Measurements from ENCODE around the gene GJB3.
"Not testable (repeated sequence)": the region's sequence is repeated elsewhere in the genome, so short reads cannot be mapped to it uniquely, and the experiment has no call there.

The GJB3 gene

DNA sequence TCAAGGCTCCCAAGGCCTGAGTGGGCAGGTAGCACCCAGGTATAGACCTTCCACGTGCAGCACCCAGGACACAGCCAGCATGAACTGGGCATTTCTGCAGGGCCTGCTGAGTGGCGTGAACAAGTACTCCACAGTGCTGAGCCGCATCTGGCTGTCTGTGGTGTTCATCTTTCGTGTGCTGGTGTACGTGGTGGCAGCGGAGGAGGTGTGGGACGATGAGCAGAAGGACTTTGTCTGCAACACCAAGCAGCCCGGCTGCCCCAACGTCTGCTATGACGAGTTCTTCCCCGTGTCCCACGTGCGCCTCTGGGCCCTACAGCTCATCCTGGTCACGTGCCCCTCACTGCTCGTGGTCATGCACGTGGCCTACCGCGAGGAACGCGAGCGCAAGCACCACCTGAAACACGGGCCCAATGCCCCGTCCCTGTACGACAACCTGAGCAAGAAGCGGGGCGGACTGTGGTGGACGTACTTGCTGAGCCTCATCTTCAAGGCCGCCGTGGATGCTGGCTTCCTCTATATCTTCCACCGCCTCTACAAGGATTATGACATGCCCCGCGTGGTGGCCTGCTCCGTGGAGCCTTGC lies 19.7 kb upstream of the GJB3 start:
- DNase-seq = no peak

DNA sequence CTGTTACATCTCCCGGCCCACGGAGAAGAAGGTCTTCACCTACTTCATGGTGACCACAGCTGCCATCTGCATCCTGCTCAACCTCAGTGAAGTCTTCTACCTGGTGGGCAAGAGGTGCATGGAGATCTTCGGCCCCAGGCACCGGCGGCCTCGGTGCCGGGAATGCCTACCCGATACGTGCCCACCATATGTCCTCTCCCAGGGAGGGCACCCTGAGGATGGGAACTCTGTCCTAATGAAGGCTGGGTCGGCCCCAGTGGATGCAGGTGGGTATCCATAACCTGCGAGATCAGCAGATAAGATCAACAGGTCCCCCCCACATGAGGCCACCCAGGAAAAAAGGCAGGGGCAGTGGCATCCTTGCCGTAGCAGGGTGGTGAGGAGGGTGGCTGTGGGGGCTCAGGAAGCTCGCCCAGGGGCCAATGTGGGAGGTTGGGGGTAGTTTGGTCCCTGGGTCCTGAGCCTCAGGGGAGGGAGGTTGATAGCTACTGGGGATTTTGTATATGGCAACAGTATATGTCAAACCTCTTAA lies 19.2 kb upstream of the GJB3 start:
- no peak for DNase-seq

DNA sequence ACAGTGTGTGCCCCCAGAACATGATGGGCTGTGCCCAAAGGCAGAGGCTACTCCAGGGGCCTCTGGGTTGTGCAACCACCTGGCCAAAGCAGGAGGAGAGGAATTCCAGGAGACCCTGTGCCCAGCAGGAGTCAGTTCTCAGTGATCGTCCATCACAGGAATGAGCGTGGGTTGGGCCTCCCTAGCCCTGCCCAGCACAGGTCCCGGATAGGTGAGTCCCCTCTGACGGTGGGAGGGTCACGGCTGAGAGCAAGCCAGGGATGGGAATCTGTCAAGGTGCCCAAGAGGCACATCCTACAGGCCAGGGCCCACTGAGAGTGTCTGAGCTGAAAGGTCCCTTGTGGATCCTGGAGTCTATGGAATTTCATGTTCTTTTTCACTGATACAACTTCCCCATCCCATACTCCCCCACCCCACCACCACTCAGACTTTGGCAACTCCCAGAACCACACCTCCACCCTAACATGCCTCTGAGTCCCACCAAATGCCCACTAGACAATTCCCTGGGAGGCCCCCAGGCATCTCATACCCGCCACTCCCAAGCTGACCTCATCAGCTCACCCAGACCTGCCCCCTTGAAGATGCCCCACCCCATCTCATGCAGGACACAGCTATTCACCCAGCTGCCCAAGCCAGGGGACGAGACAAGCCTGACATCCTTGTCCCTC lies 18.4 kb upstream of the GJB3 start:
- DNase-seq = no peak

GRCh38 chr1:34763142-34763781 lies 17.8 kb upstream of the GJB3 start:
- no peak for DNase-seq

- no peak for DNase-seq
Observed at GRCh38 chr1:34768856-34769255, 12.2 kb upstream of the GJB3 start.

- DNase-seq = no peak
Observed at GRCh38 chr1:34770891-34771504, 10.0 kb upstream of the GJB3 start.

GRCh38 chr1:34771573-34772371 lies 9.2 kb upstream of the GJB3 start:
- DNase-seq = no peak

DNA sequence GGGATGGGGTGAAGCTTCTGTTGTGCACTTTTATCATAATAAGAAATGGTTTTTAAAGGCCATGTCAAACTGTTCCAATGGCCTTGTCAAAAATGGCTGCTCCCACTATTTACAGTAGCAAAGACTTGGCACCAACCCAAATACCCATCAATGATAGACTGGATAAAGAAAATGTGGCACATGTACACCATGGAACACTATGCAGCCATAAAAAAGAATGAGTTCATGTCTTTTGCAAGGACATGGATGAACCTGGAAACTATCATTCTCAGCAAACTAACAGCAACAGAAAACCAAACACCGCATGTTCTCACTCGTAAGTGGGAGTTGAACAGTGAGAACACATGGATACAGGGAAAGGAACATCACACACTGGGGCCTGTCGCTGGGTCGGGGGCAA lies 7.9 kb upstream of the GJB3 start:
- not testable (repeated sequence) for DNase-seq

DNA sequence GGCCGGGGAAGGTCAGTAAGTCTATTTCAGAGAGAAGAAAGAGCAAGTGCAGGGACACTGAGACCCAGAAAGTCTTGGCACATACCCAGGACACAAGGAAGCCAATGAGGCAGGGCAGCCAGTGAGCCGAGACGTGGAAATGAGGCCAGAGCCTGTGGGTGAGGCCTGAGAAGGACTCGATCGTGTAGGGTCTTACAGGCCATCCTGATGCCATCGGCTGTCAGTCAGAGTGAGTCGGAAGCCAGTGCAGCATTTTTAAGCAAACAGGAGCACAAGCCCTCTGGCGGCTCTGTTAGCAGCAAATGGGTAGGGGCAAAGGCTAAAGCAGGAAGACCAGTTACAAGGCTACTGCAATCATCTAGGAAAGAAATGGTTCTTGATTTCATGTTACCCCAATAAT lies 6.1 kb upstream of the GJB3 start:
- DNase-seq = no peak

DNA sequence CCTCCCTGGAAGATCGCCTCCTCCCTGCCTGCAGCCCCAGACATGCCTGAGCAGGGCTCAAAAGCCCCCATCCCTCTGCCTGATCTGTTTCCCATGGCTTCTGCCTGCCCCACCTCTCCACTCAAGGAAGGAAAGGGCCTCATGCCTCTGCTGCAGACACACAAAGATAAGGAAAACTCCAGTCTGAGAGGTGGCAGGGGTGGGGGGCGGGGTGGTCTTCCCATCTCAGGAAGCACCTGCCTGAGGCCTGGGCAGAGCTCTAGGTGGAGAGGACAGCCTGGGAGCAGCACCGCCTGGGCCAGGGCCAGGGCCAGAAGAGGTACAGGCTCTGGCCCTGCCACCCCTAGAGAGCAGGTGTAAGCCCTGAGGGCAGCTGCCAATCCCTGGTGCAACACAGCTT lies 4.1 kb upstream of the GJB3 start:
- DNase-seq = no peak

- no peak for DNase-seq
Observed at GRCh38 chr1:34777519-34778321, 3.3 kb upstream of the GJB3 start.

- no peak for DNase-seq
Observed at GRCh38 chr1:34778381-34778780, 2.6 kb upstream of the GJB3 start.

GRCh38 chr1:34779005-34779404 lies 2.0 kb upstream of the GJB3 start:
- no peak for DNase-seq

DNA sequence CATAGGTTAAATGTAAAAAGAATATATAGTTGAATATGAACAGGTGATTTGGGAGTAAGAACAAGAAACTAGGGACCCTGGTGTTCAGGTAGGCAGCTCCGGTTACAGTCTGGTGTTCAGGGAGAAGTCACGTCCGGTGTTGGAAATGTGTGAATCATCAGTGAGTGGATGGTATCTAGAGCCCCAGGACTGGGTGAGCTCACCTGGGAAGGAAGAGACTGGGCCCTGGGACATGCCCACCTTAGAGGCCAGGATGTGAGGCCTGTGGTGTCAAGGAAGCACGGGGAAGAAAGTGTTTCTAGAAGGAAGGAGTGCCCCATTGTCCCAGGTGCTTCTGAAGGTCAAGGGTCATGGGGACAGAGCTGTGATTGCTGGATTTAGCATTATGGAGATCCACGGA lies 1.5 kb upstream of the GJB3 start:
- DNase-seq = no peak

DNA sequence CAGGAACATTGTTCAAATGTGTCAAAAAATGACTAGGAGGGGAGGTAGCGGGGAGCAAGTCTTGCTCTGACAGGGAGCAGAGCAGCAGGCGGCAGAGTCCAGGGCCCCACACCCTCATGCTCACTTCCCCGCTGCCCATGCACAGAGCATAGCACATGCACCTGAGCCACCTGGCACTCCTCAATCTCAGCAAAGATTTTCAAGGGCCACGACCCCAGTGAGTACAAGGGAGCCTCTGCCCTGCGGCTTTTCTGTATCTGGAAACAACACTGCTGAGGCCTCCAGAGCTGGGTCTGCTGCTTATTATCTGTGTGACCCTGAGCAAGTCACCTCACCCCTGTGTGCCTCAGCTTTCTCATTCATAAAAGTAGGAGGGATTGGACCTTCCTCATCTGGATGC lies 1.1 kb upstream of the GJB3 start:
- no peak for DNase-seq

GRCh38 chr1:34780528-34780927 lies 486 bp upstream of the GJB3 start:
- no peak for DNase-seq

GRCh38 chr1:34781844-34782391 lies 904 bp downstream of the GJB3 start:
- no peak for DNase-seq

DNA sequence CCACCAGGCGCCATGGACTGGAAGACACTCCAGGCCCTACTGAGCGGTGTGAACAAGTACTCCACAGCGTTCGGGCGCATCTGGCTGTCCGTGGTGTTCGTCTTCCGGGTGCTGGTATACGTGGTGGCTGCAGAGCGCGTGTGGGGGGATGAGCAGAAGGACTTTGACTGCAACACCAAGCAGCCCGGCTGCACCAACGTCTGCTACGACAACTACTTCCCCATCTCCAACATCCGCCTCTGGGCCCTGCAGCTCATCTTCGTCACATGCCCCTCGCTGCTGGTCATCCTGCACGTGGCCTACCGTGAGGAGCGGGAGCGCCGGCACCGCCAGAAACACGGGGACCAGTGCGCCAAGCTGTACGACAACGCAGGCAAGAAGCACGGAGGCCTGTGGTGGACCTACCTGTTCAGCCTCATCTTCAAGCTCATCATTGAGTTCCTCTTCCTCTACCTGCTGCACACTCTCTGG lies 3.8 kb downstream of the GJB3 start:
- no peak for DNase-seq

DNA sequence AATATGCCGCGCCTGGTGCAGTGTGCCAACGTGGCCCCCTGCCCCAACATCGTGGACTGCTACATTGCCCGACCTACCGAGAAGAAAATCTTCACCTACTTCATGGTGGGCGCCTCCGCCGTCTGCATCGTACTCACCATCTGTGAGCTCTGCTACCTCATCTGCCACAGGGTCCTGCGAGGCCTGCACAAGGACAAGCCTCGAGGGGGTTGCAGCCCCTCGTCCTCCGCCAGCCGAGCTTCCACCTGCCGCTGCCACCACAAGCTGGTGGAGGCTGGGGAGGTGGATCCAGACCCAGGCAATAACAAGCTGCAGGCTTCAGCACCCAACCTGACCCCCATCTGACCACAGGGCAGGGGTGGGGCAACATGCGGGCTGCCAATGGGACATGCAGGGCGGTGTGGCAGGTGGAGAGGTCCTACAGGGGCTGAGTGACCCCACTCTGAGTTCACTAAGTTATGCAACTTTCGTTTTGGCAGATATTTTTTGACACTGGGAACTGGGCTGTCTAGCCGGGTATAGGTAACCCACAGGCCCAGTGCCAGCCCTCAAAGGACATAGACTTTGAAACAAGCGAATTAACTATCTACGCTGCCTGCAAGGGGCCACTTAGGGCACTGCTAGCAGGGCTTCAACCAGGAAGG lies 4.3 kb downstream of the GJB3 start:
- DNase-seq = no peak

DNA sequence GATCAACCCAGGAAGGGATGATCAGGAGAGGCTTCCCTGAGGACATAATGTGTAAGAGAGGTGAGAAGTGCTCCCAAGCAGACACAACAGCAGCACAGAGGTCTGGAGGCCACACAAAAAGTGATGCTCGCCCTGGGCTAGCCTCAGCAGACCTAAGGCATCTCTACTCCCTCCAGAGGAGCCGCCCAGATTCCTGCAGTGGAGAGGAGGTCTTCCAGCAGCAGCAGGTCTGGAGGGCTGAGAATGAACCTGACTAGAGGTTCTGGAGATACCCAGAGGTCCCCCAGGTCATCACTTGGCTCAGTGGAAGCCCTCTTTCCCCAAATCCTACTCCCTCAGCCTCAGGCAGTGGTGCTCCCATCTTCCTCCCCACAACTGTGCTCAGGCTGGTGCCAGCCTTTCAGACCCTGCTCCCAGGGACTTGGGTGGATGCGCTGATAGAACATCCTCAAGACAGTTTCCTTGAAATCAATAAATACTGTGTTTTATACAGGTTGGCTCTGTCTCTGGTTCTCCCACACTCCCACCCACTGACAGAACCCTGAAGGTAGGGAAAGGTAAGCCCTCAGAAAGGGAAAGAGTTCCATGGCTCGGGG lies 5.0 kb downstream of the GJB3 start:
- DNase-seq = no peak

Measured in stimulated activated CD4-positive, alpha-beta T cell treated with anti-CD3 and anti-CD28 coated beads, Interleukin-2, amount 100 ng/mL, for 48 hours (primary cell).